Stimulated activated CD4-positive, alpha-beta T cell treated with anti-CD3 and anti-CD28 coated beads, Interleukin-4, amount 100 ng/mL, for 24 hours (primary cell): Measurements from ENCODE around the gene ASIC2.

Experiments
- DNase-seq: peaks from one replicate; pipeline ENCODE4 v3.0.0-alpha.2; 2020

The ASIC2 gene

DNA sequence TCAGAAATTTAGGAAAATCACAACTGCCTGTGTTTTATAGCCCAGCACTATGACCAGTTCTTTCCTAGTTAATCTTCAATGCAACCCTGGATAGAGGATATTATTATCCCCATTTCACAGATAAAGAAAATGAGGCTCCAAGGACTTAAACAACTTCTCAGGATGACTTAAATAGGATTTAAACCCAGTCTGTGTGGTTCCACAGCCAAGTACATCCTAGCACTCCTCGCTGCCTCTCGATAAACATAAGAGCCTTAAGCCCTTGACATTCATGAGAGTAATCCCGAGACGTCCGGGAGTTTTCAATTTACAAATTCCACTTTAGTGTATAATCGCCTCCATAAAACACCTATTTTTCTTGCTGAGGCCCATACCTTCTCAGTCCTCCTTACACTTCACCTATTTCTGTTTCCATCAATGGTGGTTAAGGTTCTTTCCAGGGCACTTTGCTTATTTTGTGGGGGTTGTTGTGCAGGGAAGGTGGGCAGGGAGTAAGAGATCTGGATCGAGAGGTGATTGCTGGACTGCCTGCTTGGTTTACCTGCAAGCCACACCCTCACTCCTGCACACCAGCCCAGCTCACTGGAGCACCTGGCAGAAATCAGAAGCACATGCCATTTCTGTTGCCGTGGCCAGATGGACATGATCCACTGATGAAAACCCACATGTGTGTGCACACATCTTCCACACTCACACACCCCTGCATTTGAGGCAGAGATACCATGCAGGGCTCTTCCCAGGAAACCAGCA, 50.5 kb downstream of the ASIC2 start:
- DNase-seq: no peak

- no peak for DNase-seq
These were observed 51.7 kb downstream of the ASIC2 start for GRCh38 chr17:33241390-33241789.

GRCh38 chr17:33240362-33240761, 52.7 kb downstream of the ASIC2 start:
- DNase-seq: no peak

DNA sequence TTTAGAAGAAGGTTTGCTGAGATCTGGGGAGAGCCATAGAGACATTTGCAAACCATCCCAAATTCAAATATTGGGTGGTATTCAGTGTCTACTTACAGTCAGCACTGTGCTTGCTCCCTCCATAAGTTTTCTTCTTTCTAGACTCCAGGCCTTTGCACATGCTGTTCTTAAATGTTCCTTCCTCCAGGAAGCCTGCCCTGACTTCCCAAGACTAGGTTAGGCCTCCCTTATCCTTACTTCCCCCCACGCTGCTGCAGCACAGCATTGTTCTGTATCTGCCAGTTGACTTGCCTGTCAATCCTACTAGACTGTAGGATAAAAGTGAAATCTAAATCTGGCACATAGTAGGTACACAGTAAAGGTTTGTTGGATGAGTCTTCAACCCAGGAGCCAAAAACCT, 53.4 kb downstream of the ASIC2 start:
- DNase-seq: no peak

GRCh38 chr17:33234930-33235685, 58.0 kb downstream of the ASIC2 start:
- DNase-seq: peak; percentile 42

- DNase-seq: no peak
These were observed 58.9 kb downstream of the ASIC2 start for GRCh38 chr17:33234233-33234632.

GRCh38 chr17:33233811-33234177, 59.3 kb downstream of the ASIC2 start:
- peak; percentile 13 for DNase-seq

GRCh38 chr17:33229499-33229898, 63.6 kb downstream of the ASIC2 start:
- no peak for DNase-seq

GRCh38 chr17:33229028-33229427, 64.1 kb downstream of the ASIC2 start:
- DNase-seq: no peak

GRCh38 chr17:33228548-33228947, 64.5 kb downstream of the ASIC2 start:
- no peak for DNase-seq

DNA sequence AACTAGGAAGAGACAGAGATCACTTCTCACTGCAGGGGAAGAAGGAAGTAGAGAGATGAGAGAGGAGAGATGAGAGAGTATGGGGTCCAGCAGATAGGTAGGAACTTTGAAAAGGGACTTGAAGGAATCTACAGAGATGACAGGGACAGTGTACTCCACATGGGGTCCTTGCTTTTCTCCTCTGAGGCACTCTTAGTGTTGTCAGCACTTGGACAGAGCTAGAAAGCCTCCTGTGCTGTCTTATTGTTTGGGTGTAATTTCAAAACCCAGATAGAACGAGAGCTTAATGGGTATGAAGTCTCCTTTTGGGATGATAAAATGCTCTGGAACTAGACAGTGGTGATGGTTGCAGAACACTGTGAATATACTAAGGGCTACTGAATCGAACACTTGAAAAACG, 65.2 kb downstream of the ASIC2 start:
- DNase-seq: no peak

DNA sequence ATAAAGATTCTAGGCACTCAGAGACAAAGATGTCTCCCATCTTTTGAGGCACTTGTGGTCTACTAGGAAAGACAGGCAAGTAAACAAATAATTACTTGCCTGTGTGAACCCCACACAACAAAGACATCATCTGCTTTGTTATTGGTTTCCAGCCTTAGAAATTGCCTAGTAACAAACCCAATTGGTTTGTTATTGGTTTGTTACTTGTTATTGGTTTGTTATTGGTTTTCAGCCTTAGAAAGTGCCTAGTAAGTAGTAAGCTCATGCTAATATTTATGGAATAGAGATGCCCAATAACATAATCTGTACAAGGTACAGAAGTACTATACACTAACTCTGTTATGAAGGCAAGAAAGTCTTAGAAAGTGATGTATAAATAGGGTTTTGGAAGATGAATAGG, 67.1 kb downstream of the ASIC2 start:
- no peak for DNase-seq

DNA sequence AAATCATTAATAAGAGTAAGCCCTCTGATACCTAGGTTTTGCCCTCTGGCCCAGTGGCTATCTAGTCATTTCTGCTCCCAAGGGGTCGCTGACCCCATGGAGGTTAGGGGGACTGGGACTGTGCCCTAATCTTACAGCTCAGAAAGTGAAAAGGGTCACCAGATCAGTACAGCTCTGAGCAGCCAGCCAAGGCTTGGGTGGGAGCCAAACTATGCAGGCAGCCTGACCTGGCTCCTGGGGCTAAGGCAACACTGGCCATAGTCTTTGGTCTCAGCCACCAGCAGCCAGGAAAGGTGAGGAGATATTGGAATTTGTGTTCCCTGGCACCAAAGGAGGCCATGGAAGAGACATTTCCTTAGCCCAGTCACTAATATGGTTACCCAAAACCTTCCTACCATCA, 67.6 kb downstream of the ASIC2 start:
- no peak for DNase-seq

- no peak for DNase-seq
These were observed 73.1 kb downstream of the ASIC2 start for GRCh38 chr17:33220036-33220435.

- no peak for DNase-seq
These were observed 74.1 kb downstream of the ASIC2 start for GRCh38 chr17:33218698-33219601.

GRCh38 chr17:33217891-33218290, 75.2 kb downstream of the ASIC2 start:
- DNase-seq: no peak

GRCh38 chr17:33214996-33215395, 78.1 kb downstream of the ASIC2 start:
- no peak for DNase-seq

DNA sequence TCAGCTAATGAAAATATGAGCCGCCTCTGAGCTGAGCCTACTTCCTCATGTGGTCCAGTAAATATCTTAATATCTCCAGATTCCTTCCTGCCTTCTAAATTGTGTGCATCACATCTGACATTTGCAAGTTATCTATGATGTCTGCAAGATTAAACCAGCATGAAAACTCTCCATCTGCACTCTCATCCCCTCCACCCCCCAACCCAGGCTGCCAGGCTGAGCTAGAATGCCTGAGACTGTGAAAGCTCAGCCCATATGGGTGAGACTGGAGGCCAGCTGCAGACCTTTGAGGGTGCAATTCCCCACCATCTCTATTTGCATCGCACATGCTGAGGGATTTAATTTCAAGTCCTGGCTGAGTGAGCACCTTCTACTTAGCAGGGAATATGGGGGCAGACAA, 82.8 kb downstream of the ASIC2 start:
- DNase-seq: no peak

- no peak for DNase-seq
These were observed 83.4 kb downstream of the ASIC2 start for GRCh38 chr17:33209671-33210070.

DNA sequence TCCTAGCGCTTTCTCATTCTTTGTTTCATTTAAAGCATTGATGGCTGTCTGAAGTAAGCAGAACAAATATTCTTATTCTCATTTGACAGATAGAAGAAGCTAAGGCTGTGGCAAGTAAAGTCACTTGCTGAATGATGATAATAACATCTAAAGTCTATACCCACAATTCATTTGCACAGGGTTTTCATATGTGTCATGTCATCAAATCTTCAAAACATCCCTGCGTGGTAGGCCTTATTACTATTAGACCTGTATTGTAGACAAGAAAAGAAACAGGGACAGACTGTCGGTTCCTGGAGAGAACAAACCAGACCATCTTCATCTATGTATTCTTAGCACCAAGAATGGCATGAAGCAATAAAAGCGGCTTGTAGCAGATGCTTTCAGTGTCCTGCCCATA, 85.9 kb downstream of the ASIC2 start:
- no peak for DNase-seq

- no peak for DNase-seq
These were observed 87.5 kb downstream of the ASIC2 start for GRCh38 chr17:33205552-33205951.

DNA sequence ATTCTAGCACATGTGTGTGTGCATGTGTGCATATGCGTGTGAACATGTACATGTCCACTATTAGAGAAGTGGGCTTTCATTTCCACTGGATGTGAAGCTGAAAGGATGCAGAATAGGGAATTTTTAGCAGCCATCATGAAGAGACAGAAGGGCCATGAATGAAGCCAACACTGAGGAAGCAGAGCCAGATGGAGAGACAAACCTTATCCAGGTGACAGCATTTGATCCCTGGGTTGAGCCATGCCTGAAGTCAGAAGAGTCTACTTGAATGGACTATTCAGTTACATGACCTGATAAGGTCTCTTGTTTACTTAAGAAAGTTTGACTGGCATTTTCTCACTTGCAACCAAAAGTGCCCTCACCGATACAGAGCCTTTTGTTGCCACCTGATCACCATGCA, 88.4 kb downstream of the ASIC2 start:
- no peak for DNase-seq

DNA sequence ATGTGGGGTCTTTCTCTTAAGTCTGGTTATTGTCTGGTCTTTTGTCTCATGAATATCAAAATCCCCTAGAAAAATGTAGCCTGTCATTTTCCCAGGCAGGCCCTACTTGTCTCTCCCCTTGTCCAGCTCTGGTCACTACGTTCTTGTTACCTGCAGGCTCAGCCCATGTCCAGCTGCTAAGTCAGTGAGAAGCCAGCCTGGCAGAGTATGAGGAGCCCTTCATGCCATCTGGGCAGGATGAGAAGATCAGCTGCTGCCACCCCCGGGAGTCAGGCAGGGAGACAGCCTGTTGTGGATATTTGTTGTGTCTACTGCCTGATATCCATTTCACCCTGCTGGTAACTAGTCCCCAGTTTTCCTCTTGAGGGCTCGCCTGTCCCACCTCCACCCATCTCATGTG, 88.9 kb downstream of the ASIC2 start:
- DNase-seq: no peak
